H9 (cell line): Measurements from ENCODE around the gene COCH. TPM values are rescaled to one million over a fixed set of nuclear protein-coding genes. Genes with fewer than 3 reads are reported as not detected.

Experiments
- DNase-seq: peaks from one replicate; pipeline ENCODE4 v3.0.0-alpha.2; 2017
- H2AFZ ChIP-seq: one replicate; pipeline ENCODE4 v1.6.1; 2013; ENCODE audit warnings: mild to moderate bottlenecking, low read length, control low read depth, moderate library complexity
- H2AK5ac ChIP-seq: 2 replicates; pipeline ENCODE4 v1.6.1; 2013; ENCODE audit warnings: low read length, control low read depth, mixed read lengths; ENCODE audit not compliant: insufficient read length
- H2BK120ac ChIP-seq: one replicate; pipeline ENCODE4 v1.6.1; 2013; ENCODE audit warnings: low read depth, mild to moderate bottlenecking, low read length, control low read depth, inconsistent platforms; ENCODE audit not compliant: poor library complexity, severe bottlenecking
- H2BK12ac ChIP-seq: 2 replicates; pipeline ENCODE4 v1.6.1; 2013; ENCODE audit warnings: low read length, control low read depth, mixed read lengths, low read depth; ENCODE audit not compliant: insufficient read length
- H2BK15ac ChIP-seq: 2 replicates; pipeline ENCODE4 v1.6.1; 2013; ENCODE audit warnings: low read depth, low read length, control low read depth
- H2BK20ac ChIP-seq: one replicate; pipeline ENCODE4 v1.6.1; 2013; ENCODE audit warnings: low read depth, mild to moderate bottlenecking, low read length, control low read depth, inconsistent platforms; ENCODE audit not compliant: poor library complexity, severe bottlenecking
- H2BK5ac ChIP-seq: 2 replicates; pipeline ENCODE4 v1.6.1; 2013; ENCODE audit warnings: low read length, control low read depth, mixed read lengths; ENCODE audit not compliant: insufficient read length
- H3K14ac ChIP-seq: 2 replicates; pipeline ENCODE4 v1.6.1; 2013; ENCODE audit warnings: low read length, control low read depth; ENCODE audit not compliant: insufficient read depth
- H3K18ac ChIP-seq: 2 replicates; pipeline ENCODE4 v1.6.1; 2013; ENCODE audit warnings: low read depth, mild to moderate bottlenecking, mixed read lengths, low read length, control low read depth; ENCODE audit not compliant: insufficient read length
- H3K23ac ChIP-seq: 2 replicates; pipeline ENCODE4 v1.6.1; 2013; ENCODE audit warnings: low read length, control low read depth, mixed read lengths, low read depth; ENCODE audit not compliant: insufficient read length
- H3K23me2 ChIP-seq: 2 replicates; pipeline ENCODE4 v1.6.1; 2013; ENCODE audit warnings: low read depth, mild to moderate bottlenecking, mixed read lengths, low read length, control low read depth; ENCODE audit not compliant: insufficient read length, poor library complexity, severe bottlenecking
- H3K27ac ChIP-seq: 2 replicates; pipeline ENCODE4 v1.5.1; 2013; ENCODE audit warnings: low read length, control low read depth, mixed read lengths, low read depth; ENCODE audit not compliant: insufficient read length
- H3K27me3 ChIP-seq: 2 replicates; pipeline ENCODE4 v1.6.1; 2013; ENCODE audit warnings: low read length, control low read depth, inconsistent platforms; ENCODE audit not compliant: insufficient read depth
- H3K4ac ChIP-seq: 2 replicates; pipeline ENCODE4 v1.6.1; 2013; ENCODE audit warnings: low read depth, mild to moderate bottlenecking, control low read depth, inconsistent platforms, low read length, moderate library complexity
- H3K4me1 ChIP-seq: 2 replicates; pipeline ENCODE4 v1.6.1; 2013; ENCODE audit warnings: low read length, control low read depth, inconsistent platforms; ENCODE audit not compliant: insufficient read depth
- H3K4me2 ChIP-seq: 2 replicates; pipeline ENCODE4 v1.6.1; 2013; ENCODE audit warnings: low read length, control low read depth, mixed read lengths; ENCODE audit not compliant: insufficient read length, insufficient read depth
- H3K56ac ChIP-seq: 2 replicates; pipeline ENCODE4 v1.6.1; 2013; ENCODE audit warnings: low read depth, mild to moderate bottlenecking, mixed read lengths, low read length, control low read depth; ENCODE audit not compliant: insufficient read length
- H3K79me1 ChIP-seq: 2 replicates; pipeline ENCODE4 v1.6.1; 2013; ENCODE audit warnings: low read depth, mild to moderate bottlenecking, moderate library complexity, low read length, control low read depth, inconsistent platforms; ENCODE audit not compliant: insufficient read depth, poor library complexity, severe bottlenecking
- H3K79me2 ChIP-seq: 2 replicates; pipeline ENCODE4 v1.6.1; 2013; ENCODE audit warnings: low read length, control low read depth, inconsistent platforms; ENCODE audit not compliant: insufficient read depth
- H3K9ac ChIP-seq: 2 replicates; pipeline ENCODE4 v1.6.1; 2013; ENCODE audit warnings: low read length, control low read depth, mixed read lengths; ENCODE audit not compliant: insufficient read length; ENCODE audit errors: extremely low read depth
- H3K9me3 ChIP-seq: one replicate; pipeline ENCODE4 v1.6.1; 2013; ENCODE audit warnings: low read depth, low read length, inconsistent platforms; ENCODE audit not compliant: control insufficient read depth
- H3T11ph ChIP-seq: one replicate; pipeline ENCODE4 v1.6.1; 2013; ENCODE audit warnings: mild to moderate bottlenecking, low read length, control low read depth, inconsistent platforms
- H4K20me1 ChIP-seq: one replicate; pipeline ENCODE4 v1.6.1; 2013; ENCODE audit not compliant: control insufficient read depth, insufficient read length, insufficient read depth
- H4K5ac ChIP-seq: 2 replicates; pipeline ENCODE4 v1.6.1; 2013; ENCODE audit warnings: low read depth, mild to moderate bottlenecking, mixed read lengths, low read length, control low read depth; ENCODE audit not compliant: insufficient read length
- H4K8ac ChIP-seq: replicated peaks from 2 replicates; pipeline ENCODE4 v1.6.1; 2013; ENCODE audit warnings: low read length, control low read depth, mixed read lengths, low read depth; ENCODE audit not compliant: insufficient read length
- H4K91ac ChIP-seq: 2 replicates; pipeline ENCODE4 v1.6.1; 2013; ENCODE audit warnings: low read depth, mild to moderate bottlenecking, moderate library complexity, mixed read lengths, low read length, control low read depth; ENCODE audit not compliant: insufficient read length
- H3K27ac Mint-ChIP-seq, 3 experiments: 2 replicates in 2 of 3; 3 replicates in 1 of 3; pipeline ENCODE4 v1.8.0; 2020 to 2021; ENCODE audit warnings: mixed read lengths in 3 of 3, mild to moderate bottlenecking in 1 of 3, moderate library complexity in 1 of 3
- H3K27me3 Mint-ChIP-seq: 2 replicates; pipeline ENCODE4 v1.8.0; 2021; ENCODE audit warnings: low read depth, mild to moderate bottlenecking, moderate library complexity, mixed read lengths
- H3K36me3 Mint-ChIP-seq, 3 experiments: 2 replicates in 2 of 3; 3 replicates in 1 of 3; pipeline ENCODE4 v1.8.0; 2020 to 2021; ENCODE audit warnings: low read depth in 3 of 3, mixed read lengths in 3 of 3; ENCODE audit not compliant: insufficient read depth in 1 of 3
- H3K4me1 Mint-ChIP-seq, 2 experiments: 2 replicates each; pipeline ENCODE4 v1.8.0; 2020; ENCODE audit warnings: mixed read lengths in 2 of 2
- H3K4me3 Mint-ChIP-seq, 2 experiments: 2 replicates in 1 of 2; 3 replicates in 1 of 2; pipeline ENCODE4 v1.8.0; 2020 to 2021; ENCODE audit warnings: mild to moderate bottlenecking in 2 of 2, mixed read lengths in 2 of 2, moderate library complexity in 1 of 2
- H3K9me3 Mint-ChIP-seq, 2 experiments: 2 replicates in 1 of 2; 3 replicates in 1 of 2; pipeline ENCODE4 v1.8.0; 2020; ENCODE audit warnings: mild to moderate bottlenecking in 2 of 2, mixed read lengths in 2 of 2, moderate library complexity in 1 of 2
- WGBS: extraction: QIAGEN DNeasy Blood & Tissue Kit; methylation state at CpG from one replicate; pipeline ENCODE4 v1.1.7; 2013; ENCODE audit warnings: missing lambda C conversion rate, low lambda C conversion rate, mixed read lengths; ENCODE audit not compliant: insufficient read length; ENCODE audit errors: extremely low coverage; 5-methylcytosine and 5-hydroxymethylcytosine counted together
- total RNA-seq: library from RNA; stranded (reverse); gene quantifications from 2 replicates; pipeline ENCODE4 v1.2.1, GENCODE V29; 2021
- TF ChIP-seq, protein P1 (sequence below): fragments of 200-600 bp; sonication (generic); conservative IDR thresholded peaks from 3 replicates; pipeline ENCODE4 v1.8.0; 2021; ENCODE audit warnings: antibody characterized with exemption, mild to moderate bottlenecking

The COCH gene
- total RNA-seq, 1 experiment from 2014 or later = 25.8 TPM

DNA sequence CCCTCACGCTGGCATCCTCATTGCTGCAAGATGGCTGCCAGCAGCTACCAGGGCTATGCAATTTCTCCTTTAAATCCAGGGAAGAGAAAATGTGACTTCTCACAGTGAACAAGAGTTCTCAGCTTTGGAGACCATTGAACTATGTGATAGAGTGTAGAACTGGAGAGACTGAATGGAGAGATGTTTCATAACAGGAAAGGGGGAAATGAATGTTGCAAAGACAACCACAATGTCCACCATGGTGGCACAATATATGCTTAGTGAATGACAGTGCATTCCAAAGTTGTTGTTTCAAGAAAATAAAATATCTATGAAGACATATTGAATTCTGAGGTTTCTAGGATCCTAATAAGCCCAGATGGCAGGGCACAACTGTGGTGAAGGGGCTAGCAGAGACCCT lies 13.2 kb upstream of the COCH start:
- no peak overlapping the region for H2BK15ac ChIP-seq
- no peak overlapping the region for H4K91ac ChIP-seq
- H2BK120ac ChIP-seq = no peak overlapping the region
- no peak overlapping the region for H3K4ac ChIP-seq
- H3K23me2 ChIP-seq = no peaks in the 10 kb centered on the region
- H3K79me1 ChIP-seq = no peaks in the 10 kb centered on the region
- Mint-ChIP-seq H3K27ac (no peak overlapping the region), H3K27me3 (no peaks in the 10 kb centered on the region; the same call in 1 of the 2 replicates), H3K9me3 (no peaks in the 10 kb centered on the region), H3K4me3 (no peak overlapping the region), H3K4me1 (no peaks in the 10 kb centered on the region), H3K36me3 (no peaks in the 10 kb centered on the region)
- no peaks in the 10 kb centered on the region for H3K4me1 ChIP-seq
- H3T11ph ChIP-seq = no peak overlapping the region
- no peak overlapping the region for H3K9ac ChIP-seq
- WGBS = no CpG with 5 or more reads among the region's 1 CpG
- H3K9me3 ChIP-seq = no peaks in the 10 kb centered on the region
- H3K79me2 ChIP-seq = no peaks in the 10 kb centered on the region
- H2BK5ac ChIP-seq = no peak overlapping the region
- TF ChIP-seq, protein P1, sequence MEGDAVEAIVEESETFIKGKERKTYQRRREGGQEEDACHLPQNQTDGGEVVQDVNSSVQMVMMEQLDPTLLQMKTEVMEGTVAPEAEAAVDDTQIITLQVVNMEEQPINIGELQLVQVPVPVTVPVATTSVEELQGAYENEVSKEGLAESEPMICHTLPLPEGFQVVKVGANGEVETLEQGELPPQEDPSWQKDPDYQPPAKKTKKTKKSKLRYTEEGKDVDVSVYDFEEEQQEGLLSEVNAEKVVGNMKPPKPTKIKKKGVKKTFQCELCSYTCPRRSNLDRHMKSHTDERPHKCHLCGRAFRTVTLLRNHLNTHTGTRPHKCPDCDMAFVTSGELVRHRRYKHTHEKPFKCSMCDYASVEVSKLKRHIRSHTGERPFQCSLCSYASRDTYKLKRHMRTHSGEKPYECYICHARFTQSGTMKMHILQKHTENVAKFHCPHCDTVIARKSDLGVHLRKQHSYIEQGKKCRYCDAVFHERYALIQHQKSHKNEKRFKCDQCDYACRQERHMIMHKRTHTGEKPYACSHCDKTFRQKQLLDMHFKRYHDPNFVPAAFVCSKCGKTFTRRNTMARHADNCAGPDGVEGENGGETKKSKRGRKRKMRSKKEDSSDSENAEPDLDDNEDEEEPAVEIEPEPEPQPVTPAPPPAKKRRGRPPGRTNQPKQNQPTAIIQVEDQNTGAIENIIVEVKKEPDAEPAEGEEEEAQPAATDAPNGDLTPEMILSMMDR = no peak
- H3K27me3 ChIP-seq = no peaks in the 10 kb centered on the region
- no peak for DNase-seq
- H2BK12ac ChIP-seq = no peak overlapping the region
- no peak overlapping the region for H3K23ac ChIP-seq
- H2AK5ac ChIP-seq = no peak overlapping the region
- H4K8ac ChIP-seq = no peak overlapping the region
- H2BK20ac ChIP-seq = no peak overlapping the region
- H4K20me1 ChIP-seq = no peaks in the 10 kb centered on the region
- no peak overlapping the region for H3K4me2 ChIP-seq
- H3K56ac ChIP-seq = no peak overlapping the region
- H3K27ac ChIP-seq = no peak overlapping the region
- H4K5ac ChIP-seq = no peak overlapping the region
- no peak overlapping the region for H3K14ac ChIP-seq
- H3K18ac ChIP-seq = no peak overlapping the region
- no peak overlapping the region for H2AFZ ChIP-seq
